SK-N-SH (cell line): ENCODE data around the gene KY. TPM values are rescaled to one million over a fixed set of nuclear protein-coding genes. Genes with fewer than 3 reads are reported as not detected.

Experiments used
- CTCF ChIA-PET: fragments of 300-600, 350-600 bp; formaldehyde crosslinking; extraction: SDS; loops from one replicate; lab custom pipeline; 2021; lab: Yijun Ruan, JAX
- POLR2A ChIA-PET: fragments of 350-600 bp; sonication (Branson Sonifier 250); formaldehyde crosslinking; extraction: SDS; loops from one replicate; lab custom pipeline; 2020; ENCODE audit warnings: antibody characterized with exemption, inconsistent platforms; lab: Yijun Ruan, JAX
- DNase-seq: peaks from one replicate; pipeline ENCODE4 v3.0.0; 2012
- H2AFZ ChIP-seq: fragments of 200-600 bp; sonication (generic); 2 replicates; pipeline ENCODE4 v1.8.1; 2016; ENCODE audit warnings: antibody characterized with exemption, mild to moderate bottlenecking, low read depth
- H3F3A ChIP-seq: fragments of 200-600 bp; sonication (generic); replicated peaks from 2 replicates; pipeline ENCODE3; 2016; ENCODE audit warnings: antibody characterized with exemption, mild to moderate bottlenecking; ENCODE audit not compliant: insufficient read depth
- H3K27ac ChIP-seq, 2 experiments: fragments of 200-500 bp in 1 of 2; fragments of 200-600 bp in 1 of 2; sonication (Bioruptor generic) in 1 of 2; sonication (generic), shearing (Covaris generic) in 1 of 2; 2 replicates each; pipeline versions ENCODE4 v1.5.1 to v1.6.1; 2014 to 2016; ENCODE audit warnings: low read depth in 2 of 2, inconsistent platforms in 1 of 2, low read length in 1 of 2, mild to moderate bottlenecking in 1 of 2, mixed read lengths in 1 of 2
- H3K27me3 ChIP-seq: fragments of 200-600 bp; sonication (generic), shearing (Covaris generic); 2 replicates; pipeline ENCODE4 v1.6.1; 2016; ENCODE audit warnings: mixed run types; ENCODE audit not compliant: insufficient read depth
- H3K36me3 ChIP-seq, 2 experiments: fragments of 200-500 bp in 1 of 2; fragments of 200-600 bp in 1 of 2; sonication (Bioruptor generic) in 1 of 2; sonication (generic) in 1 of 2; replicated peaks in 1 of 2; 2 replicates each; pipeline versions ENCODE3 to v1.5.1; 2014 to 2016; ENCODE audit warnings: low read length in 1 of 2, mild to moderate bottlenecking in 1 of 2; ENCODE audit not compliant: insufficient read depth in 2 of 2, control insufficient read depth in 1 of 2
- H3K4me1 ChIP-seq, 2 experiments: fragments of 200-500 bp in 1 of 2; fragments of 200-600 bp in 1 of 2; sonication (Bioruptor generic) in 1 of 2; sonication (generic), shearing (Covaris generic) in 1 of 2; 2 replicates each; pipeline versions ENCODE4 v1.5.1 to v1.6.1; 2014 to 2016; ENCODE audit warnings: low read depth in 1 of 2, low read length in 1 of 2, mixed run types in 1 of 2; ENCODE audit not compliant: insufficient read depth in 2 of 2, control insufficient read depth in 1 of 2
- H3K4me2 ChIP-seq: fragments of 200-600 bp; sonication (generic), shearing (Covaris generic); 2 replicates; pipeline ENCODE4 v1.6.1; 2017; ENCODE audit warnings: mixed run types
- H3K4me3 ChIP-seq, 2 experiments: fragments of 200-500 bp in 1 of 2; fragments of 200-600 bp in 1 of 2; sonication (Bioruptor generic) in 1 of 2; sonication (generic), shearing (Covaris generic) in 1 of 2; 2 replicates each; pipeline versions ENCODE4 v1.5.1 to v1.8.1; 2014 to 2016; ENCODE audit warnings: low read depth in 2 of 2, inconsistent platforms in 1 of 2, low read length in 1 of 2, mild to moderate bottlenecking in 1 of 2, mixed read lengths in 1 of 2, moderate library complexity in 1 of 2
- H3K79me2 ChIP-seq: fragments of 200-600 bp; sonication (generic); 2 replicates; pipeline ENCODE4 v1.8.1; 2017; ENCODE audit warnings: mild to moderate bottlenecking; ENCODE audit not compliant: insufficient read depth
- H3K9ac ChIP-seq: fragments of 200-600 bp; sonication (generic); 2 replicates; pipeline ENCODE4 v1.6.1; 2017; ENCODE audit warnings: mixed run types
- H3K9me2 ChIP-seq: fragments of 200-600 bp; sonication (generic); 2 replicates; pipeline ENCODE4 v1.6.1; 2017; ENCODE audit warnings: mixed run types
- H3K9me3 ChIP-seq: fragments of 200-600 bp; sonication (generic); 2 replicates; pipeline ENCODE4 v1.6.1; 2017; ENCODE audit warnings: mixed run types, mild to moderate bottlenecking, moderate library complexity
- H4K20me1 ChIP-seq: fragments of 200-600 bp; sonication (generic); 2 replicates; pipeline ENCODE4 v1.6.1; 2017; ENCODE audit warnings: mild to moderate bottlenecking, mixed run types; ENCODE audit not compliant: insufficient read depth
- CHD2 ChIP-seq: fragments of 150-350 bp; IDR thresholded peaks from 2 replicates; pipeline ENCODE4 v1.6.1; 2018; ENCODE audit warnings: low read length; ENCODE audit not compliant: partially characterized antibody
- CTCF ChIP-seq: fragments of 200-600 bp; sonication (generic); IDR thresholded peaks from 2 replicates; pipeline ENCODE4 v1.6.1; 2017; ENCODE audit warnings: antibody characterized with exemption, mild to moderate bottlenecking, moderate library complexity
- ELF1 ChIP-seq: IDR thresholded peaks from 2 replicates; pipeline ENCODE4 v1.4.0; 2012
- EZH2phosphoT487 ChIP-seq: fragments of 200-600 bp; sonication (generic); IDR thresholded peaks from 2 replicates; pipeline ENCODE4 v1.6.1; 2017; ENCODE audit warnings: low read depth, mixed run types, mild to moderate bottlenecking, antibody characterized with exemption, moderate library complexity, borderline replicate concordance
- GABPA ChIP-seq: IDR thresholded peaks from 2 replicates; pipeline ENCODE4 v1.4.0; 2012; ENCODE audit warnings: low read depth, mild to moderate bottlenecking
- GATA2 ChIP-seq: sonication (generic); formaldehyde crosslinking; IDR thresholded peaks from 2 replicates; pipeline ENCODE4 v1.5.0; 2020; ENCODE audit warnings: mild to moderate bottlenecking, missing genetic modification reagents
- IRF3 ChIP-seq: fragments of 150-350 bp; IDR thresholded peaks from 2 replicates; pipeline ENCODE4 v1.6.1; 2016; ENCODE audit warnings: mild to moderate bottlenecking, low read depth, low read length
- JUND ChIP-seq: IDR thresholded peaks from 2 replicates; pipeline ENCODE4 v1.4.0; 2012
- MXI1 ChIP-seq: IDR thresholded peaks from 2 replicates; pipeline ENCODE4 v1.6.1; 2012; ENCODE audit warnings: mild to moderate bottlenecking, low read depth, low read length, improper control_type of control experiment
- NFIC ChIP-seq: IDR thresholded peaks from 2 replicates; pipeline ENCODE4 v1.4.0; 2012; ENCODE audit warnings: borderline replicate concordance
- PBX3 ChIP-seq: IDR thresholded peaks from 2 replicates; pipeline ENCODE4; 2012
- POLR2AphosphoS5 ChIP-seq: IDR thresholded peaks from 2 replicates; pipeline ENCODE4 v1.6.1; 2012; ENCODE audit warnings: low read depth, low read length
- RCOR1 ChIP-seq: fragments of 150-350 bp; IDR thresholded peaks from 2 replicates; pipeline ENCODE4 v1.6.1; 2017; ENCODE audit warnings: antibody characterized with exemption, low read length
- RFX5 ChIP-seq: IDR thresholded peaks from 2 replicates; pipeline ENCODE4 v1.6.1; 2012; ENCODE audit warnings: mild to moderate bottlenecking, improper control_type of control experiment, low read length
- RXRA ChIP-seq: IDR thresholded peaks from 2 replicates; pipeline ENCODE4 v1.4.0; 2012; ENCODE audit warnings: low read depth, mild to moderate bottlenecking, borderline replicate concordance
- SIN3A ChIP-seq: IDR thresholded peaks from 2 replicates; pipeline ENCODE4 v1.6.1; 2012; ENCODE audit warnings: low read depth, mild to moderate bottlenecking, low read length, moderate library complexity, borderline replicate concordance
- ZBTB33 ChIP-seq: IDR thresholded peaks from 2 replicates; pipeline ENCODE4 v1.4.0; 2012; ENCODE audit warnings: low read depth, borderline replicate concordance
- WGBS: methylation state at CpG from one replicate; pipeline ENCODE4 v1.1.6; 2017; ENCODE audit warnings: low lambda C conversion rate; 5-methylcytosine and 5-hydroxymethylcytosine counted together
- polyA plus RNA-seq, 3 experiments: library from polyadenylated mRNA; depleted of rRNA; stranded (reverse); fragments of >200 nt; gene quantifications; 2 replicates each; pipeline ENCODE4 v1.2.3, GENCODE V29; 2012

Gene KY
- polyA plus RNA-seq, 1 of the 3 experiments (the other 2 are of a cell fraction) = 2.4 TPM

- no peak overlapping the region for H2AFZ ChIP-seq
Measured at GRCh38 chr3:134681522-134681900, 30.7 kb upstream of the KY start.

GRCh38 chr3:134680796-134681521, 30.1 kb upstream of the KY start:
- TF ChIP-seq CHD2 (no peak), GATA2 (CRISPR knock-in tag) (no peak), SIN3A (no peak), RFX5 (no peak), JUND (no peak), PBX3 (no peak), CTCF (no peak), ELF1 (no peak), MXI1 (no peak), POLR2AphosphoS5 (no peak), RXRA (no peak), IRF3 (no peak), EZH2phosphoT487 (no peak), RCOR1 (no peak)
- Histone ChIP-seq H3K79me2 (no peaks in the 10 kb centered on the region), H2AFZ (no peak overlapping the region), H3K9ac (no peak overlapping the region), H3K27me3 (no peaks in the 10 kb centered on the region), H3K36me3 (no peaks in the 10 kb centered on the region), H3K27ac (no peak overlapping the region), H3K4me3 (no peak overlapping the region), H3K9me2 (no peaks in the 10 kb centered on the region), H3K4me2 (no peak overlapping the region), H3K9me3 (no peaks in the 10 kb centered on the region), H3K4me1 (no peaks in the 10 kb centered on the region), H3F3A (peaks cover 4% of the 10 kb centered on the region), H4K20me1 (no peaks in the 10 kb centered on the region)
- WGBS = 69% methylated on average over 10 of the region's 10 CpGs
- ChIA-PET CTCF (interaction anchor here (0.7 to 1.8 kb wide), 3 partner anchors 13 to 113 kb away, joined by 3 to 6 read pairs (median 3); partner anchors contain the start of gene EPHB1), POLR2A (no interaction called here)
- DNase-seq = no peak

More at GRCh38 chr3:134681522-134681900, 30.7 kb upstream of the KY start:
- no peaks in the 10 kb centered on the region for H4K20me1 ChIP-seq
- ChIA-PET POLR2A (no interaction called here), CTCF (interaction anchor here (0.7 to 1.8 kb wide), 4 partner anchors 12 to 113 kb away, joined by 3 to 6 read pairs (median 4); partner anchors contain the start of gene EPHB1)
- DNase-seq = no peak
- H3F3A ChIP-seq = no peaks in the 10 kb centered on the region
- WGBS = 80% methylated on average over 6 of the region's 6 CpGs
- no peak overlapping the region for H3K4me2 ChIP-seq
- H3K4me1 ChIP-seq = 0 out of 4 replicates have a peak, but pooled peaks cover 0 to 5% of the 10 kb centered on the region in 2 experiments
- no peaks in the 10 kb centered on the region for H3K9me3 ChIP-seq
- no peak overlapping the region for H3K9ac ChIP-seq
- H3K9me2 ChIP-seq = no peaks in the 10 kb centered on the region
- no peaks in the 10 kb centered on the region for H3K36me3 ChIP-seq
- H3K79me2 ChIP-seq = no peaks in the 10 kb centered on the region
- no peak for TF ChIP-seq RCOR1
- TF ChIP-seq RFX5 = no peak
- no peak for TF ChIP-seq GABPA
- TF ChIP-seq ZBTB33 = no peak
- no peak for TF ChIP-seq NFIC
- no peak overlapping the region for H3K4me3 ChIP-seq
- H3K27me3 ChIP-seq = no peaks in the 10 kb centered on the region
- H3K27ac ChIP-seq = no peak overlapping the region
